Sigmoid colon (tissue), 7 donors: Measurements from ENCODE around the gene OVAAL. TPM values are rescaled to one million over a fixed set of nuclear protein-coding genes. Genes with fewer than 3 reads are reported as not detected.

Experiments
- DNase-seq: peaks from one replicate; pipeline ENCODE4 v3.0.0-alpha.2; 2019
- H3K27ac ChIP-seq, 4 donors: fragments of 200-600 bp; sonication (generic); one replicate each; pipeline ENCODE4 v1.5.1; 2016 to 2019; ENCODE audit warnings: mild to moderate bottlenecking in 1 of 4
- H3K27me3 ChIP-seq, 3 donors: fragments of 200-600 bp; sonication (generic); one replicate each; pipeline ENCODE4 v1.5.1; 2019; ENCODE audit warnings: mild to moderate bottlenecking in 1 of 3
- H3K36me3 ChIP-seq, 4 donors: fragments of 200-600 bp; sonication (generic); one replicate each; pipeline ENCODE4 v1.5.1; 2016 to 2019
- H3K4me1 ChIP-seq, 4 donors: fragments of 200-600 bp; sonication (generic); one replicate each; pipeline ENCODE4 v1.5.1; 2017 to 2019
- H3K4me3 ChIP-seq, 4 donors: fragments of 200-600 bp; sonication (generic); one replicate each; pipeline ENCODE4 v1.5.1; 2017 to 2019; ENCODE audit warnings: mild to moderate bottlenecking in 2 of 4, moderate library complexity in 1 of 4
- H3K9me3 ChIP-seq, 4 donors: fragments of 200-600 bp in 3 of 4; sonication (generic) in 3 of 4; one replicate each; pipeline versions ENCODE4 v1.5.1 to v1.6.1; 2013 to 2019
- EP300 ChIP-seq, 4 donors: sonication (generic); formaldehyde crosslinking; IDR thresholded peaks; one replicate each; pipeline ENCODE4 v1.6.1; 2017; ENCODE audit warnings: antibody characterized with exemption in 4 of 4
- POLR2A ChIP-seq, 2 donors: fragments of 450-650 bp; IDR thresholded peaks; one replicate each; pipeline ENCODE4 v1.6.1; 2016; ENCODE audit warnings: antibody characterized with exemption in 2 of 2, mild to moderate bottlenecking in 2 of 2, moderate library complexity in 2 of 2
- POLR2AphosphoS5 ChIP-seq, 4 donors: sonication (generic); formaldehyde crosslinking; IDR thresholded peaks; one replicate each; pipeline ENCODE4 v1.6.1; 2017; ENCODE audit warnings: antibody characterized with exemption in 4 of 4
- WGBS, 2 donors: extraction: QIAGEN DNeasy Blood & Tissue Kit; methylation state at CpG; one replicate each; pipeline ENCODE4 v1.1.7; 2013; 5-methylcytosine and 5-hydroxymethylcytosine counted together
- intact Hi-C: fragments of 100-400 bp; cut with DNase I; formaldehyde crosslinking; loops from one replicate; pipeline ENCODE4 v1.15.1; 2023
- polyA plus RNA-seq, 3 donors: library from polyadenylated mRNA; stranded (reverse); fragments of 200-250 nt; gene quantifications; one replicate each; pipeline ENCODE4 v1.2.3, GENCODE V29; 2013
- total RNA-seq, 4 donors: library from RNA; depleted of rRNA; stranded (reverse); fragments of >200 nt; gene quantifications; one replicate each; pipeline ENCODE4 v1.1.0, GENCODE V29; 2016
- TF ChIP-seq, protein P1 (sequence below), 4 experiments: fragments of 450-650 bp in 3 of 4; fragments of 200-600 bp in 1 of 4; IDR thresholded peaks; one replicate each; pipeline ENCODE4 v1.5.1; 2016 to 2019; ENCODE audit warnings: antibody characterized with exemption in 4 of 4, mild to moderate bottlenecking in 3 of 4, moderate library complexity in 2 of 4
- donor health status: healthy with polysubstance abuse.
- donor health status: Bipolar disorder and iron deficiency.
- donor health status: healthy.

OVAAL gene
- total and polyA plus RNA-seq, 7 donors: not detected

DNA sequence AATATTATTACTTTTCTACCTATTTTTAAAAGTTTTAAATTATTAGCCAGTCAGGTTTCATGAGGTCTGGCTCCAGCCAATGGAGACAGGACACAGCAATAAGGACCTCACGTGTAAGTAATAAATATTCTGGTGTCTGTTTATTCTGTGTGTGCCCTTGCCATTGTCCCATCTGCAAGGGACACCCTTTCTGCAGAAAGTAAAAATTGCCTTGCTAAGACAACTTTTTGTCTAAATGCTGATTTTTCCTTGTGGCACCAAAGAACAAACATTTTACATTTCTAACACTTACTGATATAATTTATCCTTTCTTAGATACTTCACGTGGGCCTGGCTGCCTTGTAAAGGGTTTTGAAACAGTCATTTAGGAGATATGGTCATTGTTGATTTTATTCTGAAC, 29.4 kb downstream of the OVAAL start:
- no peak overlapping the region for H3K27ac ChIP-seq
- H3K27me3 ChIP-seq: no peaks in the 10 kb centered on the region
- H3K4me3 ChIP-seq: no peak overlapping the region
- DNase-seq: no peak
- H3K9me3 ChIP-seq: no peaks in the 10 kb centered on the region
- TF ChIP-seq POLR2AphosphoS5 (IDR thresholded peaks at IDR 0.05): no peak
- TF ChIP-seq POLR2A (IDR thresholded peaks at IDR 0.05): no peak
- TF ChIP-seq EP300 (IDR thresholded peaks at IDR 0.05): no peak
- TF ChIP-seq, protein P1, sequence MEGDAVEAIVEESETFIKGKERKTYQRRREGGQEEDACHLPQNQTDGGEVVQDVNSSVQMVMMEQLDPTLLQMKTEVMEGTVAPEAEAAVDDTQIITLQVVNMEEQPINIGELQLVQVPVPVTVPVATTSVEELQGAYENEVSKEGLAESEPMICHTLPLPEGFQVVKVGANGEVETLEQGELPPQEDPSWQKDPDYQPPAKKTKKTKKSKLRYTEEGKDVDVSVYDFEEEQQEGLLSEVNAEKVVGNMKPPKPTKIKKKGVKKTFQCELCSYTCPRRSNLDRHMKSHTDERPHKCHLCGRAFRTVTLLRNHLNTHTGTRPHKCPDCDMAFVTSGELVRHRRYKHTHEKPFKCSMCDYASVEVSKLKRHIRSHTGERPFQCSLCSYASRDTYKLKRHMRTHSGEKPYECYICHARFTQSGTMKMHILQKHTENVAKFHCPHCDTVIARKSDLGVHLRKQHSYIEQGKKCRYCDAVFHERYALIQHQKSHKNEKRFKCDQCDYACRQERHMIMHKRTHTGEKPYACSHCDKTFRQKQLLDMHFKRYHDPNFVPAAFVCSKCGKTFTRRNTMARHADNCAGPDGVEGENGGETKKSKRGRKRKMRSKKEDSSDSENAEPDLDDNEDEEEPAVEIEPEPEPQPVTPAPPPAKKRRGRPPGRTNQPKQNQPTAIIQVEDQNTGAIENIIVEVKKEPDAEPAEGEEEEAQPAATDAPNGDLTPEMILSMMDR (IDR thresholded peaks at IDR 0.05): no peak
- H3K36me3 ChIP-seq: no peaks in the 10 kb centered on the region
- WGBS, 2 donors: 85 to 88% methylated on average over 2 of the region's 2 CpGs
- intact Hi-C loops: no loop called here
- no peaks in the 10 kb centered on the region for H3K4me1 ChIP-seq

DNA sequence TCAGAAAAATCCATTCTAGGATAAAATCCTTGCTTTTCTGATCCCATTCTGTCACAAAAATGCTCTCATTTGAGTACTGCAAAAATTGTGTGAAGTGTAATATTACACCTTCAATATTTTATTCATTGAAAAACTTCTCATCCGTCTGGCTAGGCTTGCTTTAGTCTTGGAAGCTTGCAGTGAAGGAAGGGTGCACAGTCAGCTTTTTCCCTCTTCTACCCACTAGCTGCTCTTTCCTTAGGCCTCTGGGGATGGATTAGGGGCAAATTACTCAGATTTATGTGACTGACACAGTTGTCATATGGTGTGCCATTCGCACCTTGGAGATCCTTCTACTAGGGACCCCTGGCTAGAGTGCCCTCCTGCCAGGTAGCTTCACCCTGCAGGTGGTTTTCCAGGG, 32.1 kb downstream of the OVAAL start:
- H3K36me3 ChIP-seq: no peaks in the 10 kb centered on the region
- intact Hi-C loops: no loop called here
- 95 to 96% methylated on average over 2 of the region's 2 CpGs for WGBS, 2 donors
- no peak for DNase-seq
- no peaks in the 10 kb centered on the region for H3K9me3 ChIP-seq
- H3K4me3 ChIP-seq: no peak overlapping the region
- no peak for TF ChIP-seq POLR2A (IDR thresholded peaks at IDR 0.05)
- TF ChIP-seq, protein P1 (IDR thresholded peaks at IDR 0.05): no peak
- TF ChIP-seq EP300 (IDR thresholded peaks at IDR 0.05): no peak
- no peak for TF ChIP-seq POLR2AphosphoS5 (IDR thresholded peaks at IDR 0.05)
- H3K4me1 ChIP-seq: no peaks in the 10 kb centered on the region
- H3K27ac ChIP-seq: no peak overlapping the region
- no peaks in the 10 kb centered on the region for H3K27me3 ChIP-seq

DNA sequence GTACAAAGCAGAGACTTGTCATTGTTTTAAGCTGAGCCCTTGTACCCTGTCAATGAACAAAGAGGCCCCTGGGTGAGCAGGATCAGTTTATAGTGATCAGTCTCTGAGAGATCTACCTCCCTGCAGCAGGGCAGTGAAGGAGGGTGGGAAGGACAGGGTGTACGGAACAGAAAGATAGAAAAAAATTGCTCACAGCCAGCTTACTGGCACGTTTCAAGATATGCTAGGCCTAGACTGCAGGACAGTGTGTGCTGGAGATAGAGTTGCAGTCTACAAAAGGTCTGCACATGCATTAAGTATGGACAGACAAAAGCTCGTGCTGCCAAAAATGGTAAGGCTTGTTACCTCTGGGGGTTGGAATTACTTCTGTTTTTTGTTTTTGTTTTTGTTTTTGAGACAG, 34.6 kb downstream of the OVAAL start:
- Histone ChIP-seq H3K4me3 (no peak overlapping the region), H3K9me3 (no peaks in the 10 kb centered on the region), H3K36me3 (no peaks in the 10 kb centered on the region), H3K4me1 (no peaks in the 10 kb centered on the region), H3K27ac (no peak overlapping the region), H3K27me3 (no peaks in the 10 kb centered on the region)
- TF ChIP-seq EP300 (IDR thresholded peaks at IDR 0.05): no peak
- TF ChIP-seq POLR2AphosphoS5 (IDR thresholded peaks at IDR 0.05): no peak
- no peak for TF ChIP-seq POLR2A (IDR thresholded peaks at IDR 0.05)
- TF ChIP-seq, protein P1 (IDR thresholded peaks at IDR 0.05): no peak
- intact Hi-C loops: no loop called here
- WGBS, 2 donors: 86% methylated on average over 3 of the region's 3 CpGs
- DNase-seq: no peak

DNA sequence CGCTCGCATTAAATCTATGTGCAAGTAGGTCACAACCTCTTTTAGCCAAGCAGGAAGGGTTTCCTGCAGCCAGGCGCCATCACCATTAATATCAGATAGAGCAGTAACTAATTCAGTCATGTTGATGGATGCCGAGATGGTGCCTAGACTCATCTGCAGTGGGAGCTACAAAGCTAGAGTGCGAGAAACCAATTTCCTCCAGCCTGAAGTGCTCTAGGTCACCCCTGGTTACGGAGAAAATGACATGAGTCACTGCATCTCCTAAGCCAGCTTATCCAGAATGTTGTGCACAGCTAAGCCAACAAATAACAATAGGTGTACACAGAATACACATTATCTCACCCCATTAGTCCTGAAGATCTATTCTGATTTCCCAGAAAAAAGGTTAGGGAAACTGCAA, 36.0 kb downstream of the OVAAL start:
- H3K36me3 ChIP-seq: no peaks in the 10 kb centered on the region
- TF ChIP-seq, protein P1 (IDR thresholded peaks at IDR 0.05): no peak
- no peak for TF ChIP-seq POLR2AphosphoS5 (IDR thresholded peaks at IDR 0.05)
- no peak for TF ChIP-seq POLR2A (IDR thresholded peaks at IDR 0.05)
- no peak for TF ChIP-seq EP300 (IDR thresholded peaks at IDR 0.05)
- H3K4me3 ChIP-seq: no peak overlapping the region
- WGBS, 2 donors: 92 to 96% methylated on average over 6 of the region's 6 CpGs
- no peak for DNase-seq
- H3K4me1 ChIP-seq: no peaks in the 10 kb centered on the region
- intact Hi-C loops: no loop called here
- H3K27ac ChIP-seq: no peak overlapping the region
- no peaks in the 10 kb centered on the region for H3K9me3 ChIP-seq
- H3K27me3 ChIP-seq: no peaks in the 10 kb centered on the region

DNA sequence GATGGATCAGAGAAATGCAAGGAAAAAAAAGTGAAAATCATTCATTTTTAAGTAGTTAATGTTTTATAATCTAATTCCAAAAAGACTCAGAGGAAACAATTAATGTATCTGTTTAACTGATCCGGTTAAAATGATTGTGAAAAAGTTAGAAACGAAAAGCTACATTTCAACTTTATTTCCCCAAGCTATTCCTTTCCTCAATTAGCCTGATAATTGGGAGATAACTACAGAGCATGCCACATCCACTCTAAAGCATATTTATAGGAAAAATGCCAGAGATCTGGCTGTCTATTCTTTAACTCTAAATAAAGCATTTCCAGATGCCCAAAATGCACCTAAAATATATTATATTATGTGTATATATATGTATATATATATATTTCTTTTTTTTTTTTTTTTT, 37.2 kb downstream of the OVAAL start:
- Histone ChIP-seq H3K4me3 (no peak overlapping the region), H3K9me3 (no peaks in the 10 kb centered on the region), H3K36me3 (no peaks in the 10 kb centered on the region), H3K4me1 (no peaks in the 10 kb centered on the region), H3K27me3 (no peaks in the 10 kb centered on the region), H3K27ac (no peak overlapping the region)
- no peak for DNase-seq
- WGBS, 2 donors: 89 to 93% methylated on average over 2 of the region's 2 CpGs
- intact Hi-C loops: no loop called here
- TF ChIP-seq POLR2A (IDR thresholded peaks at IDR 0.05) (no peak), EP300 (IDR thresholded peaks at IDR 0.05) (no peak), POLR2AphosphoS5 (IDR thresholded peaks at IDR 0.05) (no peak)
- TF ChIP-seq, protein P1 (IDR thresholded peaks at IDR 0.05): no peak
